ENCODE measurements around the gene RAD51B. TPM values are rescaled to one million over a fixed set of nuclear protein-coding genes. Genes with fewer than 3 reads are reported as not detected.

RAD51B gene
- total RNA-seq, 1 experiment from 2014 or later: 20.0 TPM

- intact Hi-C loops (cut with micrococcal nuclease): no loop called here
- no TSS peak for BruUV-seq (replicated peaks)
- no peak overlapping the region for H3K4me2 ChIP-seq (ENCODE audit: low read length)
- no peak overlapping the region for H2AFZ ChIP-seq (ENCODE audit: low read depth, low read length, poor library complexity, severe bottlenecking)
- no peaks in the 10 kb centered on the region for H4K20me1 ChIP-seq (ENCODE audit: insufficient read depth)
- no peaks in the 10 kb centered on the region for H3K27me3 ChIP-seq (ENCODE audit: insufficient read depth, low read length)
- no peak for ATAC-seq
- no peak overlapping the region for H3K4me3 ChIP-seq (replicated peaks in 1 of 2; ENCODE audit: low read depth in 1 of 2, low read length in 2 of 2)
- H3K9ac ChIP-seq (ENCODE audit: low read length): no peak overlapping the region
- H3K9me2 ChIP-seq (ENCODE audit: insufficient read depth): no peaks in the 10 kb centered on the region
- H3K79me2 ChIP-seq (ENCODE audit: insufficient read depth, low read length): no peaks in the 10 kb centered on the region
- DNase-seq (ENCODE audit: low read depth, low spot score): no peak
- H3K27ac ChIP-seq (ENCODE audit: low read depth, low read length): no peak overlapping the region
- peaks cover 37 to 53% of the 10 kb centered on the region in 2 experiments for H3K4me1 ChIP-seq (ENCODE audit: control insufficient read depth in 1 of 2, insufficient read depth in 2 of 2, low read length in 2 of 2)
- no peak for TF ChIP-seq ATF3 (IDR thresholded peaks at IDR 0.05)
- no peak for TF ChIP-seq POLR2AphosphoS5 (IDR thresholded peaks at IDR 0.05; ENCODE audit: low read depth, low read length)
- no peak for TF ChIP-seq REST (IDR thresholded peaks at IDR 0.05; ENCODE audit: low read depth)
- no peak for TF ChIP-seq MAX (IDR thresholded peaks at IDR 0.05)
- no peak for TF ChIP-seq SIN3A (IDR thresholded peaks at IDR 0.05; ENCODE audit: low read depth)
- no peak for TF ChIP-seq FOSL1 (IDR thresholded peaks at IDR 0.05; ENCODE audit: low read depth)
- TF ChIP-seq, protein P1, sequence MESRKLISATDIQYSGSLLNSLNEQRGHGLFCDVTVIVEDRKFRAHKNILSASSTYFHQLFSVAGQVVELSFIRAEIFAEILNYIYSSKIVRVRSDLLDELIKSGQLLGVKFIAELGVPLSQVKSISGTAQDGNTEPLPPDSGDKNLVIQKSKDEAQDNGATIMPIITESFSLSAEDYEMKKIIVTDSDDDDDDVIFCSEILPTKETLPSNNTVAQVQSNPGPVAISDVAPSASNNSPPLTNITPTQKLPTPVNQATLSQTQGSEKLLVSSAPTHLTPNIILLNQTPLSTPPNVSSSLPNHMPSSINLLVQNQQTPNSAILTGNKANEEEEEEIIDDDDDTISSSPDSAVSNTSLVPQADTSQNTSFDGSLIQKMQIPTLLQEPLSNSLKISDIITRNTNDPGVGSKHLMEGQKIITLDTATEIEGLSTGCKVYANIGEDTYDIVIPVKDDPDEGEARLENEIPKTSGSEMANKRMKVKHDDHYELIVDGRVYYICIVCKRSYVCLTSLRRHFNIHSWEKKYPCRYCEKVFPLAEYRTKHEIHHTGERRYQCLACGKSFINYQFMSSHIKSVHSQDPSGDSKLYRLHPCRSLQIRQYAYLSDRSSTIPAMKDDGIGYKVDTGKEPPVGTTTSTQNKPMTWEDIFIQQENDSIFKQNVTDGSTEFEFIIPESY (IDR thresholded peaks at IDR 0.05; ENCODE audit: extremely low read depth, insufficient replicate concordance, low read length): no peak
- TF ChIP-seq, protein P2, sequence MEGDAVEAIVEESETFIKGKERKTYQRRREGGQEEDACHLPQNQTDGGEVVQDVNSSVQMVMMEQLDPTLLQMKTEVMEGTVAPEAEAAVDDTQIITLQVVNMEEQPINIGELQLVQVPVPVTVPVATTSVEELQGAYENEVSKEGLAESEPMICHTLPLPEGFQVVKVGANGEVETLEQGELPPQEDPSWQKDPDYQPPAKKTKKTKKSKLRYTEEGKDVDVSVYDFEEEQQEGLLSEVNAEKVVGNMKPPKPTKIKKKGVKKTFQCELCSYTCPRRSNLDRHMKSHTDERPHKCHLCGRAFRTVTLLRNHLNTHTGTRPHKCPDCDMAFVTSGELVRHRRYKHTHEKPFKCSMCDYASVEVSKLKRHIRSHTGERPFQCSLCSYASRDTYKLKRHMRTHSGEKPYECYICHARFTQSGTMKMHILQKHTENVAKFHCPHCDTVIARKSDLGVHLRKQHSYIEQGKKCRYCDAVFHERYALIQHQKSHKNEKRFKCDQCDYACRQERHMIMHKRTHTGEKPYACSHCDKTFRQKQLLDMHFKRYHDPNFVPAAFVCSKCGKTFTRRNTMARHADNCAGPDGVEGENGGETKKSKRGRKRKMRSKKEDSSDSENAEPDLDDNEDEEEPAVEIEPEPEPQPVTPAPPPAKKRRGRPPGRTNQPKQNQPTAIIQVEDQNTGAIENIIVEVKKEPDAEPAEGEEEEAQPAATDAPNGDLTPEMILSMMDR (IDR thresholded peaks at IDR 0.05 in 2 of 3, conservative IDR thresholded peaks at IDR 0.05 in 1 of 3; ENCODE audit: borderline replicate concordance in 1 of 3, insufficient read depth in 1 of 3, low read depth in 2 of 3, low read length in 2 of 3): no peak
- no peak for TF ChIP-seq ELF1 (IDR thresholded peaks at IDR 0.05; ENCODE audit: borderline replicate concordance, low read depth)
- ChIA-PET CTCF (no interaction called here), POLR2A (interaction anchor here (1.1 kb wide), 2 partner anchors 10 to 254 kb away, joined by 3 to 4 read pairs; partner anchors contain the start of gene ZFP36L1), RAD21 (ENCODE audit: low non-redundant PET in 1 of 2, low total read pairs in 2 of 2, uncharacterized antibody in 2 of 2, unreplicated experiment in 2 of 2) (no interaction called here)
- H3K9me3 ChIP-seq (ENCODE audit: control insufficient read depth in 1 of 2, insufficient read depth in 1 of 2, low read depth in 1 of 2, low read length in 2 of 2): no peaks in the 10 kb centered on the region
- no peaks in the 10 kb centered on the region for H3K36me3 ChIP-seq (ENCODE audit: control insufficient read depth in 1 of 2, insufficient read depth in 2 of 2, low read length in 2 of 2)
These were observed 719.7 kb downstream of the RAD51B start for GRCh38 chr14:68539241-68539737.

Data from HCT116 (cell line).